ENCODE data around the gene PLS3. TPM values are rescaled to one million over a fixed set of nuclear protein-coding genes. Genes with fewer than 3 reads are reported as not detected.
"Not testable (repeated sequence)": the region's sequence is repeated elsewhere in the genome, so short reads cannot be mapped to it uniquely, and the experiment has no call there.

Gene PLS3
- total RNA-seq, 1 donor: 323 TPM

DNA sequence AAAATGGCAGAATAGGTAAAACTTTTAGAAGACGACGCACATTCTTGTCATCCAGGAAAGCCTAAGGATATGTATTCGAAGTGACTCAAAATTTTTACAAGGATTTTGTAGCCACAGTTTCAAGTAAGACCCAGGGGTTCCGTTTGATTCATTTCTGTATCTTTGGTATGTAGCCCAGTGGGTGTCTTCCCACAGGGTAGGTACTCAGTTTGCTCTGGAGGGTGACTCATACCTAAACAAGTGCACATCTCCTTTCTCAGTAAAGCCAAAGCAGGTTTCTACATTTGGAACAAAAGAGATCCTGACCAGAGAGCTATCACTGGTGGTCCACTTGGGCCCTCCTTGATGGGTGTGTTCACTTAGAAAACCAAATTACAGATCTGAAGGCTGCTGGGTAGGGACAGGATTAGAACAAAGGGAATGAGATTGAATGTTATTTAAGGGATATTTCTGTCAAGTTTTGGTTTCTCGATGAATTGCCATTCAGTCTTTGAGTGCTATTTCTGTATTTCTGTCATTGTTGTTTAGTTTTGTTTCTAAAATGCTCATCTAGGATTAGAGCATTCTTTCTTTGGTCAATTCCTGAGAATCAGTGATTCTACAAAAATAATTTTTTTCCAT is 56.1 kb downstream of the PLS3 start:
- no peak overlapping the region for H3K4me3 ChIP-seq (ENCODE audit: low read depth, low read length)
- TF ChIP-seq, protein P1, sequence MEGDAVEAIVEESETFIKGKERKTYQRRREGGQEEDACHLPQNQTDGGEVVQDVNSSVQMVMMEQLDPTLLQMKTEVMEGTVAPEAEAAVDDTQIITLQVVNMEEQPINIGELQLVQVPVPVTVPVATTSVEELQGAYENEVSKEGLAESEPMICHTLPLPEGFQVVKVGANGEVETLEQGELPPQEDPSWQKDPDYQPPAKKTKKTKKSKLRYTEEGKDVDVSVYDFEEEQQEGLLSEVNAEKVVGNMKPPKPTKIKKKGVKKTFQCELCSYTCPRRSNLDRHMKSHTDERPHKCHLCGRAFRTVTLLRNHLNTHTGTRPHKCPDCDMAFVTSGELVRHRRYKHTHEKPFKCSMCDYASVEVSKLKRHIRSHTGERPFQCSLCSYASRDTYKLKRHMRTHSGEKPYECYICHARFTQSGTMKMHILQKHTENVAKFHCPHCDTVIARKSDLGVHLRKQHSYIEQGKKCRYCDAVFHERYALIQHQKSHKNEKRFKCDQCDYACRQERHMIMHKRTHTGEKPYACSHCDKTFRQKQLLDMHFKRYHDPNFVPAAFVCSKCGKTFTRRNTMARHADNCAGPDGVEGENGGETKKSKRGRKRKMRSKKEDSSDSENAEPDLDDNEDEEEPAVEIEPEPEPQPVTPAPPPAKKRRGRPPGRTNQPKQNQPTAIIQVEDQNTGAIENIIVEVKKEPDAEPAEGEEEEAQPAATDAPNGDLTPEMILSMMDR (IDR thresholded peaks at IDR 0.05; ENCODE audit: insufficient read depth, low read depth, low read length): no peak
- peak; percentile 55 for DNase-seq (ENCODE audit: low read depth)

DNA sequence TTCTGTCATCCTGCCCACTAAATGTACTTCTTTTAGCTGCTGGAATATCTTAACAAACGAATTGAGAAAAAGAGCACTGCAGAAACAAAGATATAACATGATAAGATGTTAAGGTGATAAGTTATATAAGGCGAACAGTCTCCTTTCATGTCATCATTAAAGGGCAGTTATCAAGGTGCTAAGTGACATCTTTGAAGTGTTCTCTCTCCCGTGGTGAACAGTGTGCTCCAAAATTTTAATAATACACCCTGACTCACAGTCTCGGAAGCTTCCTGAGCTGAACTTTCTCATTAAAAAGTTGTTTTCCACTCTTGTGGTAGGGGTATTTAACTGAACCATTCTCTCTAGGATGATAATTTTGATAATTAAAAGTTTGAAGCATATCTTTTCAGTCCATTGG is 61.6 kb downstream of the PLS3 start:
- H3K4me3 ChIP-seq (ENCODE audit: low read depth, low read length): no peak overlapping the region
- TF ChIP-seq, protein P1 (IDR thresholded peaks at IDR 0.05; ENCODE audit: insufficient read depth, low read depth, low read length): no peak
- DNase-seq (ENCODE audit: low read depth): no peak

DNA sequence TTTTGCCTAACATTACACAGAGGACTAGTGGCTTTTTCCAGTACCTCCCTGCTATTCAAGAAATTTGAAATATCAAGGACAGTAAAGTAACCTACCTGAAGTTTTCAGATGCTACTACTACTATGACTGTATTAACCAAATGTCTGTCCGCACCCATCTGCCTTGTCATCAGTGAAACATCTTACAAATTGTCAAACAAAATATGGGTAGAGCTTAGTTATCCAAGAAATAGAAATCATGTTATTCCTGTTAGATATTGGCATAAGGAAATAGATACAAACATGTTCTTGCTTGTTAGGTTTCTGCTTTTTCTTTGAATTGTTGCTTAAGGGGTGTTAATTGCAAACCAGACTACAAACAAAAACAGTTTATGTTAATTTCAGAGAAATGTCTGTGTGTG is 63.9 kb downstream of the PLS3 start:
- TF ChIP-seq, protein P1 (IDR thresholded peaks at IDR 0.05; ENCODE audit: insufficient read depth, low read depth, low read length): no peak
- DNase-seq (ENCODE audit: low read depth): no peak
- no peak overlapping the region for H3K4me3 ChIP-seq (ENCODE audit: low read depth, low read length)

DNA sequence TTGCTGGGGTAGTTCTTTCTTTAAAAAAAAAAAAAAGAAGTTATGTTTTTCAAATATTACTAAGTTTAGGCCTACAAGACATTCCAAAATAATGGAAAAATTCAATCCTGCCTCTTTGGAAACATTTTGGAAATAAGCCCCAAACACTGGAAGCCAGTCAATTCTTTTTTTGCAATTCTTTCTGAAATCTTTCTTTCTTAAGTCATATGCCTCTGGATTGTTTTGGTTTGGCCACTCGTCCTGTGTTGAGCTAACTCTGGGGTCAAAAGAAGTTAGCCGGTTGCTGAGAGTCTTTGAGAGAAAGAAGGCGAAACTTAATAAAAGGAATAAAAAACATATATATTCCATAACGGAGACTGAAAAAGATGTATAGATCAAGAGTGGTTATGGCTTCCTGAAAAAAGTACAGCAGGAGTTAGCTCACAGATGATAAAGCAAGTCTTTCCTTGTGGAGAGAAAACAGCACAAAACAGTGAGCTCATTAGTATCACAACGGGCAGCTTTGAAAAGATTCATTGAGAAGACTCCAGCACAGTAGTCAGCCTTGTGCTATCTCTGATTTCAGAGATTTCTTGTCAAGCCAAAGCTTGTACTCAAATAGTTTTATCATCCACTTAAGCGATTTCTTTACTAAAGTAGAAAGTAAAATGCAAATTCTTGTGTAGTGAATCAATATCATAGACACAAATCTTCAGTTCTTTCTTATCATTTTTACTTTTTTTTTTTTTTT is 64.8 kb downstream of the PLS3 start:
- H3K4me3 ChIP-seq (ENCODE audit: low read depth, low read length): no peak overlapping the region
- peak; percentile 39 for DNase-seq (ENCODE audit: low read depth)
- TF ChIP-seq, protein P1 (IDR thresholded peaks at IDR 0.05; ENCODE audit: insufficient read depth, low read depth, low read length): no peak

DNA sequence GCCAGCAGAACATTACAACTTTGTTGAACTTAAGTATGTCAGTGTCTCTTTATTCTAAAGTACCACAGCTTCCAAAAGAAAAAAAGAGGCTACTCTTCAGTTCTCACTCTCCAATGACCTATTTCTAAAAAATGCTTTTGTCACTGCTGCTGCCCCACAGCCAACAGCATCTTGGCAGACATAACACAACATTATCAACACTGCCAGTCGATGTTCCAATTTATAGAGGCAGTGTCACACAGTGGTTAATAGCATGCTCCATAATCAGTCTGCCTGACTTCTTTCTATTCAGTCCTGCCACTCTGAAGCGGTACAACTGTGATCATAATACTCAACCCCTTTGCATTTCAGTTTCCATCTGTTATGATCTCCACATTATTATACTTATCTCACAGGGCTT is 69.2 kb downstream of the PLS3 start:
- TF ChIP-seq, protein P1 (IDR thresholded peaks at IDR 0.05; ENCODE audit: insufficient read depth, low read depth, low read length): no peak
- no peak overlapping the region for H3K4me3 ChIP-seq (ENCODE audit: low read depth, low read length)
- DNase-seq (ENCODE audit: low read depth): no peak

DNA sequence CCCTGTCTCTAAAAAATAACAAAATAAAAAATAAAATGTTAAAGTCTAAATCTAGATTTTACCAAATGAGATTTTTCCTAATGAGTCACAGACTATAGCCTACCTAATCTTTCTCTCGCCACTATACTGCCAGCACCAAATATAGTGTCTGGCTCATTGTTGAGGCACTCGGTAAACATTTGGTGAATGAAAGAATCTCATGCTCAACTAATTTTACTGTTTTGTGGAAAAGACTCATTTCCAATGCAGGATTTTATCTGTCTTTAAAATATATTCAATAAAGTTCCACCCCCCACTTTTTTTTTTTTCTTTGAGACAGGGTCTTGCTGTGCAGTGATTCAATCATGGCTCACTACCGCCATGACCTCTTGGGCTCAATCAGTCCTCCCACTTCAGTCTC is 71.5 kb downstream of the PLS3 start:
- TF ChIP-seq, protein P1 (IDR thresholded peaks at IDR 0.05; ENCODE audit: insufficient read depth, low read depth, low read length): no peak
- no peak for DNase-seq (ENCODE audit: low read depth)
- H3K4me3 ChIP-seq (ENCODE audit: low read depth, low read length): no peak overlapping the region

DNA sequence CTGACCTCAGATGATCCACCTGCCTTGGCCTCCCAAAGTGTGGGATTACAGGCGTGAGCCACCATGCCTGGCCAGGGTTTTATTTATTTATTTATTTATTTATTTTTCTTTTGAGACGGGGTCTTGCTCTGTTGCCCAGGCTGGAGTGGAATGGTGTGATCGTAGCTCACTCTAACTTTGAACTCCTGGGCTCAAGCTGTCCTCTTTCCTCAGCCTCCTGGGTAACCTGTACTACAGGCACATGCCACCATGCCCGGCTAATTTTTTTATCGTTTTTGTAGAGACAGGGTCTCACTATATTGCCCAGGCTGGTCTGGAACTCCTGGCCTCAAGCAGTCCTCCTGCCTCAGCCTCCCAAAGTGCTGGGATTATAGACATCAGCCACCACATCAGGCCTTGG is 72.4 kb downstream of the PLS3 start:
- DNase-seq (ENCODE audit: low read depth); H3K4me3 ChIP-seq (ENCODE audit: low read depth, low read length): not testable (repeated sequence)
